Colonic mucosa (tissue), 4 donors: ENCODE measurements around the gene MEIS1. TPM values are rescaled to one million over a fixed set of nuclear protein-coding genes. Genes with fewer than 3 reads are reported as not detected.

Experiments used
- DNase-seq: peaks from one replicate; pipeline ENCODE4 v3.0.0-alpha.2; 2020
- H3K27ac ChIP-seq: fragments of 200-600 bp; one replicate; pipeline ENCODE4 v1.8.0; 2021
- H3K27me3 ChIP-seq: fragments of 200-600 bp; one replicate; pipeline ENCODE4 v1.8.0; 2021
- H3K36me3 ChIP-seq: fragments of 200-600 bp; one replicate; pipeline ENCODE4 v1.8.0; 2021
- H3K4me1 ChIP-seq: fragments of 200-600 bp; one replicate; pipeline ENCODE4 v1.8.0; 2021; ENCODE audit warnings: mild to moderate bottlenecking
- H3K4me3 ChIP-seq: fragments of 200-600 bp; one replicate; pipeline ENCODE4 v1.8.0; 2021
- H3K9ac ChIP-seq, 2 donors: one replicate each; pipeline ENCODE4 v1.7.0; 2013; ENCODE audit warnings: control low read depth in 2 of 2, low read depth in 2 of 2, low read length in 2 of 2
- H3K9me3 ChIP-seq: fragments of 200-600 bp; one replicate; pipeline ENCODE4 v1.8.0; 2021
- intact Hi-C: fragments of 100-400 bp; cut with DNase I; formaldehyde crosslinking; loops from one replicate; pipeline ENCODE4 v1.14.1; 2022
- total RNA-seq, 2 donors: library from RNA; stranded (reverse); fragmentation: NEBNext Ultra II Directional in 1 of 2; extraction: Animal tissue kit (Norgen Biotek cat#: 25700) in 1 of 2; gene quantifications; one replicate each; pipeline ENCODE4 v1.2.1, GENCODE V29; 2021
- TF ChIP-seq, protein P1 (sequence below): fragments of 200-600 bp; IDR thresholded peaks from one replicate; pipeline ENCODE4 v1.8.0; 2022; ENCODE audit warnings: antibody characterized with exemption, mild to moderate bottlenecking
- donor health status: healthy.
- donor health status: DM: no; HTN: no; CAD: no.
- donor health status: DM: no; HTN: no; CAD: no.

Gene MEIS1
- total RNA-seq, 2 donors from 2014 or later: 8.9 to 23.1 TPM

DNA sequence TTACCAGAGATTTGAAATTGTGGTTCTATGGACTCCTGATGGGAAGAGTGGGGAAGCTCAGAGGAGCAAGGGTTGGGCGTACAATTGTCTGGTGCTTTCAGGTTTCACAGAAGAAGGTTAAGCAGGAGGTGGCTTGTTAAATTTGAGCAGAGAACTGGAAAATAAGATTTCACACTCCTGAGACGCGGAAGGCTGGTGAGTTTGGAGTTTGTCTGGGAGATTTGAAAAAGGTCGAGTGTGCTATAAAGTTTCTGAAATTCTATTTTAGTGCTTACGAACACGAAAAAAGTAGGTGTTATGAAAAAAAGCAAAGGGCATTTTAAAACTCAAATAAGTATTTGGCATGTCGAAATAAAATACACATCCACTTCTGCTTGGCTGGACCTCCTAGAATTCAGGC, 170.1 kb downstream of the MEIS1 start:
- no peak for DNase-seq
- TF ChIP-seq, protein P1, sequence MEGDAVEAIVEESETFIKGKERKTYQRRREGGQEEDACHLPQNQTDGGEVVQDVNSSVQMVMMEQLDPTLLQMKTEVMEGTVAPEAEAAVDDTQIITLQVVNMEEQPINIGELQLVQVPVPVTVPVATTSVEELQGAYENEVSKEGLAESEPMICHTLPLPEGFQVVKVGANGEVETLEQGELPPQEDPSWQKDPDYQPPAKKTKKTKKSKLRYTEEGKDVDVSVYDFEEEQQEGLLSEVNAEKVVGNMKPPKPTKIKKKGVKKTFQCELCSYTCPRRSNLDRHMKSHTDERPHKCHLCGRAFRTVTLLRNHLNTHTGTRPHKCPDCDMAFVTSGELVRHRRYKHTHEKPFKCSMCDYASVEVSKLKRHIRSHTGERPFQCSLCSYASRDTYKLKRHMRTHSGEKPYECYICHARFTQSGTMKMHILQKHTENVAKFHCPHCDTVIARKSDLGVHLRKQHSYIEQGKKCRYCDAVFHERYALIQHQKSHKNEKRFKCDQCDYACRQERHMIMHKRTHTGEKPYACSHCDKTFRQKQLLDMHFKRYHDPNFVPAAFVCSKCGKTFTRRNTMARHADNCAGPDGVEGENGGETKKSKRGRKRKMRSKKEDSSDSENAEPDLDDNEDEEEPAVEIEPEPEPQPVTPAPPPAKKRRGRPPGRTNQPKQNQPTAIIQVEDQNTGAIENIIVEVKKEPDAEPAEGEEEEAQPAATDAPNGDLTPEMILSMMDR: no peak
- Histone ChIP-seq H3K9ac (no peak overlapping the region), H3K9me3 (no peaks in the 10 kb centered on the region), H3K27ac (no peak overlapping the region), H3K4me1 (no peaks in the 10 kb centered on the region), H3K27me3 (no peaks in the 10 kb centered on the region), H3K36me3 (no peaks in the 10 kb centered on the region), H3K4me3 (no peak overlapping the region)
- intact Hi-C loops: no loop called here

DNA sequence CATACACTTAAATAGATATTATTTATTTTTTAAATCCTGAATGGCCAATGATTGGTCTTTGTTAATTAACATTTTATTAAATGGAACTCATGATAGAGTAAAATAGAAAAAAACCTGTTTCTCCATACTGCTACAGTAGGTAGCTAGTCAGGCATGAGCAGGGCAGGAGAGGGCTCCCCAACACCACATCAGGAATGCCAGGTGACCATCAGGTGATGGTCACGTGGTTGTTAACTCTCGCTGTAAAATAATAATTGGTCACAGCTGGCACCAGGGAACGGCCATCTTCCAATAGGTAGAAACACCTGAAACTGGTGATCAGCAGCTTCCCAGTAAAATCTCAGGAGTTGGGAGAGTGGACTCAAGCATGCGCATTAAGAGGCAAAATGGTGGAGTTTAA, 172.2 kb downstream of the MEIS1 start:
- no peak for DNase-seq
- TF ChIP-seq, protein P1: no peak
- Histone ChIP-seq H3K4me3 (no peak overlapping the region), H3K4me1 (no peaks in the 10 kb centered on the region), H3K27me3 (no peaks in the 10 kb centered on the region), H3K27ac (no peak overlapping the region), H3K9me3 (no peaks in the 10 kb centered on the region), H3K9ac (no peak overlapping the region), H3K36me3 (no peaks in the 10 kb centered on the region)
- intact Hi-C loops: no loop called here
